ENCODE data around the gene MAP3K3.

DNA sequence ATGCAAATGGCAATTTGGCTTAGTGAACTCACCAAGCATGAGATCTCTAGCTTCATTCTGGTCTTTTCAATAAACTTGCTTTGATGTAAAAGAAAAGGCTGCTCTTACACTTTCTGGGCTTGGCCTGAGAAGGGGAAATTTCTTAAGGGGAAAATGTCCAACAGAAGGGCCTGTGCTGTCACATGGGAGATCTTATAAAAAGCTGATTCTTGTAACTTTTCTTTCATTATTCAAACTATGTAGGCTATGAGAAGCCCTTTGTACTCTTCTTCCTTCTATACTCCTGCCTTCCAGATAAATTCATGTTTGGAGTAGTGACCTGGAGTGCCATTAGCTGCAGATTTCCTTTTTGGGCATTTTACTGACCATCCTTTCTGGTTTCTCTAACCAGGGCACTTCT is 60.8 kb downstream of the MAP3K3 start:
- TF ChIP-seq POLR2A (IDR thresholded peaks at IDR 0.05) (no peak), POLR2AphosphoS5 (IDR thresholded peaks at IDR 0.05) (no peak)

Measured in suprapubic skin (tissue), 4 donors.